Uterus (tissue), 2 donors: ENCODE data around the gene THSD8.

Source experiments
- CTCF ChIP-seq, 4 experiments: fragments of 200-600 bp in 2 of 4; fragments of 450-650 bp in 2 of 4; sonication (generic) in 2 of 4; IDR thresholded peaks; one replicate each; pipeline ENCODE4 v1.5.1; 2016 to 2019; ENCODE audit warnings: antibody characterized with exemption in 4 of 4, mild to moderate bottlenecking in 2 of 4, moderate library complexity in 1 of 4
- POLR2A ChIP-seq, 2 donors: fragments of 450-650 bp; IDR thresholded peaks; one replicate each; pipeline ENCODE4 v1.6.1; 2016; ENCODE audit warnings: antibody characterized with exemption in 2 of 2, mild to moderate bottlenecking in 1 of 2, moderate library complexity in 1 of 2

- TF ChIP-seq CTCF (IDR thresholded peaks at IDR 0.05) (no peak), POLR2A (IDR thresholded peaks at IDR 0.05) (no peak)
Measured at GRCh38 chr19:12843999-12844732, 42.3 kb downstream of the THSD8 start.
